IMR-90 (cell line): ENCODE data around the gene ARMH3. TPM values are rescaled to one million over a fixed set of nuclear protein-coding genes. Genes with fewer than 3 reads are reported as not detected.

Source experiments
- ATAC-seq: fragments of 200-7000 bp; cut with Tn5 transposase; 2 replicates; pipeline ENCODE4 v1.9.1; 2020; ENCODE audit warnings: low read depth, mild to moderate bottlenecking, moderate library complexity
- BruUV-seq: library from RNA; stranded (reverse); fragments of 400-500 nt; replicated peaks from 2 replicates; lab custom pipeline; 2021; lab: Mats Ljungman, UMichigan
- CTCF ChIA-PET: fragments of 300-600 bp; formaldehyde crosslinking; extraction: SDS; loops from one replicate; lab custom pipeline; 2021; ENCODE audit warnings: antibody characterized with exemption; lab: Yijun Ruan, JAX
- POLR2A ChIA-PET: fragments of 300-600 bp; sonication (Branson Sonifier 250); formaldehyde crosslinking; loops from one replicate; lab custom pipeline; 2022; ENCODE audit warnings: antibody characterized with exemption; ENCODE audit not compliant: unreplicated experiment; lab: Charles Lee
- DNase-seq: peaks from one replicate; pipeline ENCODE4 v3.0.0; 2013
- H2AFZ ChIP-seq: replicated peaks from 2 replicates; pipeline ENCODE3; 2013; ENCODE audit warnings: low read length, mild to moderate bottlenecking; ENCODE audit not compliant: poor library complexity
- H2AK5ac ChIP-seq: 2 replicates; pipeline ENCODE4 v1.6.1; 2013; ENCODE audit warnings: low read depth, low read length, inconsistent platforms
- H2AK9ac ChIP-seq: replicated peaks from 2 replicates; pipeline ENCODE3; 2013; ENCODE audit warnings: mild to moderate bottlenecking, low read depth, low read length, moderate library complexity; ENCODE audit not compliant: poor library complexity
- H2BK120ac ChIP-seq: 2 replicates; pipeline ENCODE4 v1.6.1; 2013; ENCODE audit warnings: low read depth, low read length, inconsistent platforms
- H2BK15ac ChIP-seq: 3 replicates; pipeline ENCODE4 v1.6.1; 2013; ENCODE audit warnings: low read depth, low read length, inconsistent platforms
- H2BK20ac ChIP-seq: 2 replicates; pipeline ENCODE4 v1.6.1; 2013; ENCODE audit warnings: low read depth, mild to moderate bottlenecking, inconsistent platforms, low read length, moderate library complexity
- H2BK5ac ChIP-seq: 2 replicates; pipeline ENCODE4 v1.6.1; 2013; ENCODE audit warnings: mild to moderate bottlenecking, low read depth, low read length, inconsistent platforms; ENCODE audit not compliant: poor library complexity, severe bottlenecking
- H3K14ac ChIP-seq: replicated peaks from 2 replicates; pipeline ENCODE4 v1.6.1; 2013; ENCODE audit warnings: low read depth, low read length, inconsistent platforms
- H3K18ac ChIP-seq: 2 replicates; pipeline ENCODE4 v1.6.1; 2013; ENCODE audit warnings: low read depth, low read length, control low read depth
- H3K23ac ChIP-seq: 2 replicates; pipeline ENCODE4 v1.6.1; 2013; ENCODE audit warnings: low read depth, low read length, inconsistent platforms
- H3K27ac ChIP-seq: 2 replicates; pipeline ENCODE4 v1.5.1; 2013; ENCODE audit warnings: mild to moderate bottlenecking, control low read depth, low read length; ENCODE audit not compliant: insufficient read depth
- H3K27me3 ChIP-seq: 2 replicates; pipeline ENCODE4 v1.6.1; 2013; ENCODE audit warnings: low read length; ENCODE audit not compliant: control insufficient read depth, insufficient read depth
- H3K36me3 ChIP-seq: 2 replicates; pipeline ENCODE4 v1.6.1; 2013; ENCODE audit warnings: low read length, mixed read lengths; ENCODE audit not compliant: control insufficient read depth, insufficient read depth
- H3K4ac ChIP-seq: 2 replicates; pipeline ENCODE4 v1.6.1; 2013; ENCODE audit warnings: low read depth, low read length, inconsistent platforms
- H3K4me1 ChIP-seq: 2 replicates; pipeline ENCODE4 v1.6.1; 2013; ENCODE audit warnings: low read length, mixed read lengths; ENCODE audit not compliant: control insufficient read depth, insufficient read depth
- H3K4me2 ChIP-seq: 2 replicates; pipeline ENCODE4 v1.6.1; 2013; ENCODE audit warnings: low read depth, mild to moderate bottlenecking, control low read depth, low read length, moderate library complexity
- H3K4me3 ChIP-seq: 2 replicates; pipeline ENCODE4 v1.5.1; 2013; ENCODE audit warnings: low read depth, mild to moderate bottlenecking, control low read depth, low read length, moderate library complexity; ENCODE audit not compliant: insufficient read depth
- H3K56ac ChIP-seq: 2 replicates; pipeline ENCODE4 v1.6.1; 2013; ENCODE audit warnings: low read length, inconsistent platforms; ENCODE audit not compliant: insufficient read depth; ENCODE audit errors: extremely low read depth
- H3K79me1 ChIP-seq, 2 experiments: 2 replicates each; pipeline ENCODE4 v1.6.1; 2013; ENCODE audit warnings: low read length in 2 of 2, inconsistent platforms in 1 of 2, low read depth in 1 of 2
- H3K9ac ChIP-seq: 2 replicates; pipeline ENCODE4 v1.6.1; 2013; ENCODE audit warnings: low read depth, low read length, control low read depth
- H3K9me1 ChIP-seq: 2 replicates; pipeline ENCODE4 v1.6.1; 2013; ENCODE audit warnings: low read length, inconsistent platforms; ENCODE audit not compliant: insufficient read depth
- H3K9me3 ChIP-seq: 2 replicates; pipeline ENCODE4 v1.6.1; 2013; ENCODE audit warnings: low read length; ENCODE audit not compliant: control insufficient read depth, insufficient read depth
- H4K20me1 ChIP-seq: 2 replicates; pipeline ENCODE4 v1.6.1; 2013; ENCODE audit warnings: low read length, inconsistent platforms; ENCODE audit not compliant: insufficient read depth
- H4K5ac ChIP-seq: 2 replicates; pipeline ENCODE4 v1.6.1; 2013; ENCODE audit warnings: mild to moderate bottlenecking, low read depth, low read length, control low read depth
- H4K8ac ChIP-seq, 2 experiments: 2 replicates each; pipeline ENCODE4 v1.6.1; 2013; ENCODE audit warnings: low read depth in 2 of 2, low read length in 2 of 2, control low read depth in 1 of 2, inconsistent platforms in 1 of 2
- H4K91ac ChIP-seq: 2 replicates; pipeline ENCODE4 v1.6.1; 2013; ENCODE audit warnings: low read depth, low read length, inconsistent platforms; ENCODE audit not compliant: insufficient read depth
- BHLHE40 ChIP-seq: fragments of 150-350 bp; IDR thresholded peaks from 2 replicates; pipeline ENCODE4 v1.6.1; 2016; ENCODE audit warnings: mild to moderate bottlenecking, low read depth, low read length
- CTCF ChIP-seq: conservative IDR thresholded peaks from 2 replicates; pipeline ENCODE4 v1.5.1; 2012; ENCODE audit warnings: mild to moderate bottlenecking, low read depth, low read length, improper control_type of control experiment
- ELK1 ChIP-seq: fragments of 150-350 bp; IDR thresholded peaks from 2 replicates; pipeline ENCODE4 v1.6.1; 2016; ENCODE audit warnings: low read depth, mild to moderate bottlenecking, low read length, moderate library complexity, borderline replicate concordance
- FOS ChIP-seq: fragments of 150-350 bp; IDR thresholded peaks from 2 replicates; pipeline ENCODE4 v1.6.1; 2016; ENCODE audit warnings: low read depth, low read length
- MAZ ChIP-seq: IDR thresholded peaks from 2 replicates; pipeline ENCODE4 v1.6.1; 2012; ENCODE audit warnings: low read depth, mild to moderate bottlenecking, low read length, improper control_type of control experiment, moderate library complexity, borderline replicate concordance
- MXI1 ChIP-seq: IDR thresholded peaks from 2 replicates; pipeline ENCODE4 v1.6.1; 2012; ENCODE audit warnings: low read depth, mild to moderate bottlenecking, low read length, moderate library complexity, borderline replicate concordance
- RCOR1 ChIP-seq: IDR thresholded peaks from 2 replicates; pipeline ENCODE4 v1.6.1; 2012; ENCODE audit warnings: mild to moderate bottlenecking, low read length, improper control_type of control experiment; ENCODE audit not compliant: insufficient replicate concordance
- USF2 ChIP-seq: fragments of 150-350 bp; IDR thresholded peaks from 2 replicates; pipeline ENCODE4 v1.6.1; 2017; ENCODE audit warnings: mild to moderate bottlenecking, antibody characterized with exemption, low read length, low read depth
- WGBS, 2 experiments: methylation state at CpG; one replicate each; pipeline versions ENCODE4 v1.1.5 to v1.1.7; 2013; ENCODE audit warnings: missing lambda C conversion rate in 2 of 2; ENCODE audit not compliant: insufficient read length in 1 of 2; ENCODE audit errors: extremely low coverage in 2 of 2; 5-methylcytosine and 5-hydroxymethylcytosine counted together
- dilution Hi-C: fragments of 300-500 bp; cut with HindIII; formaldehyde crosslinking; loops from one replicate; pipeline ENCODE4 v1.14.3; 2018; ENCODE audit warnings: low sequenced_read_pairs; ENCODE audit not compliant: unreplicated experiment
- in situ Hi-C: fragments of 300-500 bp; cut with MboI; formaldehyde crosslinking; loops from 3 replicates; pipeline ENCODE4 v1.14.3; 2019; ENCODE audit warnings: low sequenced_read_pairs, inconsistent platforms, mixed read lengths
- intact Hi-C: fragments of 100-400 bp; cut with micrococcal nuclease; formaldehyde crosslinking; loops from 2 replicates; pipeline ENCODE4 v1.10.0; 2022
- polyA plus RNA-seq, 3 experiments: library from polyadenylated mRNA; depleted of rRNA; stranded (reverse); fragments of >200 nt; gene quantifications; 2 replicates each; pipeline ENCODE4 v1.2.3, GENCODE V29; 2012; ENCODE audit warnings: low replicate concordance in 1 of 3
- total RNA-seq: library from RNA; depleted of rRNA; stranded (reverse); fragments of >200 nt; gene quantifications from 2 replicates; pipeline ENCODE4 v1.2.3, GENCODE V29; 2012

ARMH3 gene
- total and polyA plus RNA-seq, 2 of the 4 experiments (the other 2 are of a cell fraction), result 12.1 to 13.1 TPM

DNA sequence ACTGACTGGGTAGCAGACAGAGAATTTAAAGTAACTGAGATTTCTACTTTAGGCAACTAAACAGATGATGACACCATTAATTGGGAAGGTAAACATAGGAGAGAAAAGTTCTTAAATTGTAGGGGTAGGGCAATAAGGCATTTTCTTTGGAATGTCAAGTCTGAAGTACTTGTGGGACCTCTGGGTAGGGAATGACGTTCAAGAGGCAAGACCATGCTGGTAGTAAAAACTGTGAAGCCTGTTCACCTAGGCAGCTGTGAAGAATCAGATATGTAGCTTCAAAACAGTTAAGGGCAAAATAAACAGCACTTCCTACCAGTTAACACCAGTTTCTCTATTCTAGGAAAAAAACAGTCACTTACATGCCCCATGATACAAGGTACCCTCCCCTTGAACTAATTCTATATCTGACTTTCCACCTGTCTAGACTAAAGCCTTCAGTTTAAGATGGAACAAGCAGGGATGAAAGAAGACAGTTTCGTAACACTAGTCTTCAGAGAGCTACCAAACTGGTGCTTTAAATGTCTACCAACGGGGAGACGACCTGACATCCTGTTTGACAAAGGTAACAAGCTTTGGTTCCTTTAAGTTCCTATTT, 149.3 kb downstream of the ARMH3 start:
- H3K4me1 ChIP-seq, result no peaks in the 10 kb centered on the region
- H2BK15ac ChIP-seq, result no peak overlapping the region
- no peak overlapping the region for H4K91ac ChIP-seq
- ATAC-seq, result no peak
- no peaks in the 10 kb centered on the region for H4K20me1 ChIP-seq
- peaks cover 7% of the 10 kb centered on the region; the same call in 1 of the 2 replicates for H3K36me3 ChIP-seq
- H4K5ac ChIP-seq, result no peak overlapping the region
- H3K9me3 ChIP-seq, result no peaks in the 10 kb centered on the region
- dilution Hi-C loops (no loop called here), intact Hi-C loops (loop anchor here (5.0 kb wide), 1 partner anchor 61 kb away; no protein-coding TSS in a partner anchor), in situ Hi-C loops (no loop called here)
- DNase-seq, result no peak
- POLR2A ChIA-PET, result no interaction called here
- BruUV-seq, result no TSS peak
- no peak overlapping the region for H3K9ac ChIP-seq
- no peak overlapping the region for H3K4ac ChIP-seq
- H3K79me1 ChIP-seq, result no peaks in the 10 kb centered on the region
- H2BK5ac ChIP-seq, result no peak overlapping the region
- no peak overlapping the region for H4K8ac ChIP-seq
- no peak overlapping the region for H2AK5ac ChIP-seq
- CTCF ChIA-PET, result interaction anchor here (0.6 to 1.5 kb wide), 2 partner anchors 17 to 61 kb away, joined by 4 to 8 read pairs; no protein-coding TSS in a partner anchor
- H3K14ac ChIP-seq, result no peak overlapping the region
- H2BK20ac ChIP-seq, result no peak overlapping the region
- no peak overlapping the region for H3K56ac ChIP-seq
- H3K23ac ChIP-seq, result no peak overlapping the region
- no peak overlapping the region for H3K4me2 ChIP-seq
- H2AFZ ChIP-seq, result no peak overlapping the region
- TF ChIP-seq FOS (no peak), RCOR1 (no peak), MXI1 (no peak), BHLHE40 (no peak), MAZ (no peak), CTCF (no peak), ELK1 (no peak), USF2 (no peak)
- no CpG with 5 or more reads among the region's 4 CpGs for WGBS, 2 experiments
- H3K27ac ChIP-seq, result no peak overlapping the region
- no peak overlapping the region for H3K4me3 ChIP-seq
- H3K9me1 ChIP-seq, result no peaks in the 10 kb centered on the region
- no peak overlapping the region for H3K18ac ChIP-seq
- no peak overlapping the region for H2BK120ac ChIP-seq
- no peak overlapping the region for H2AK9ac ChIP-seq
- no peaks in the 10 kb centered on the region for H3K27me3 ChIP-seq
